Activated CD4-positive, CD25-positive, alpha-beta regulatory T cell treated with anti-CD3 and anti-CD28 coated beads, Interleukin-2, amount 50 U/mL, for 24 hours (primary cell): ENCODE results near the gene FBXL17.

Experiments used
- ATAC-seq, 2 donors: fragments of 150-1000 bp; cut with Tn5 transposase; one replicate each; pipeline ENCODE4 v1.10.0; 2021; ENCODE audit warnings: mild to moderate bottlenecking in 1 of 2, moderate library complexity in 1 of 2

The FBXL17 gene

GRCh38 chr5:107849118-107849517, 532.8 kb downstream of the FBXL17 start:
- no peak for ATAC-seq

- no peak for ATAC-seq
Observed at GRCh38 chr5:107840592-107840991, 541.3 kb downstream of the FBXL17 start.

- ATAC-seq, result no peak
Observed at GRCh38 chr5:107840161-107840560, 541.7 kb downstream of the FBXL17 start.

GRCh38 chr5:107835096-107835495, 546.8 kb downstream of the FBXL17 start:
- no peak for ATAC-seq

- no peak for ATAC-seq
Observed at GRCh38 chr5:107832746-107833145, 549.2 kb downstream of the FBXL17 start.

GRCh38 chr5:107831612-107832395, 550.1 kb downstream of the FBXL17 start:
- ATAC-seq, result no peak

- ATAC-seq, result no peak
Observed at GRCh38 chr5:107830750-107831149, 551.1 kb downstream of the FBXL17 start.

GRCh38 chr5:107826311-107827000, 555.4 kb downstream of the FBXL17 start:
- no peak for ATAC-seq

GRCh38 chr5:107824821-107825220, 557.1 kb downstream of the FBXL17 start:
- ATAC-seq, result no peak

GRCh38 chr5:107821288-107821687, 560.6 kb downstream of the FBXL17 start:
- ATAC-seq, result no peak

- peak in 1 of 2 donors; percentile 10 for ATAC-seq
Observed at GRCh38 chr5:107820429-107820828, 561.5 kb downstream of the FBXL17 start.

- ATAC-seq, result no peak
Observed at GRCh38 chr5:107817951-107818350, 563.9 kb downstream of the FBXL17 start.

- ATAC-seq, result no peak
Observed at GRCh38 chr5:107817436-107817835, 564.5 kb downstream of the FBXL17 start.

- ATAC-seq, result no peak
Observed at GRCh38 chr5:107815109-107815508, 566.8 kb downstream of the FBXL17 start.

- no peak for ATAC-seq
Observed at GRCh38 chr5:107814183-107814827, 567.6 kb downstream of the FBXL17 start.

GRCh38 chr5:107813559-107813958, 568.3 kb downstream of the FBXL17 start:
- ATAC-seq, result no peak

GRCh38 chr5:107812570-107813141, 569.2 kb downstream of the FBXL17 start:
- ATAC-seq, result no peak

GRCh38 chr5:107809201-107810034, 572.5 kb downstream of the FBXL17 start:
- ATAC-seq, result no peak
